H1 (cell line): Measurements from ENCODE around the gene TGM6. TPM values are rescaled to one million over a fixed set of nuclear protein-coding genes. Genes with fewer than 3 reads are reported as not detected.

ENCODE experiments used
- ATF3 ChIP-seq: IDR thresholded peaks from 2 replicates; pipeline ENCODE4 v1.6.1; 2011; ENCODE audit warnings: low read depth, mild to moderate bottlenecking, low read length; ENCODE audit not compliant: insufficient read depth
- CHD2 ChIP-seq: IDR thresholded peaks from 2 replicates; pipeline ENCODE4 v1.6.1; 2012; ENCODE audit warnings: low read length, improper control_type of control experiment
- POU5F1 ChIP-seq: IDR thresholded peaks from 2 replicates; pipeline ENCODE4 v1.6.1; 2011; ENCODE audit warnings: low read depth, mild to moderate bottlenecking, low read length, moderate library complexity
- SP4 ChIP-seq: IDR thresholded peaks from 2 replicates; pipeline ENCODE4 v1.6.1; 2012; ENCODE audit warnings: low read length, inconsistent platforms
- TBP ChIP-seq: IDR thresholded peaks from 2 replicates; pipeline ENCODE4 v1.6.1; 2011; ENCODE audit warnings: low read depth, low read length, improper control_type of control experiment
- polyA plus RNA-seq, 7 experiments: library from polyadenylated mRNA; depleted of rRNA in 3 of 7; stranded (reverse) in 5 of 7; unstranded in 2 of 7; fragments of >200 nt in 5 of 7; fragments of 200-250 nt in 2 of 7; gene quantifications; 1 replicate in 5 of 7; 2 replicates in 1 of 7; 4 replicates in 1 of 7; pipeline versions ENCODE4 v1.2.1 to v1.2.3, GENCODE V29; 2011 to 2013; ENCODE audit warnings: missing spikeins in 2 of 7, mixed read lengths in 2 of 7
- total RNA-seq: library from RNA; stranded (reverse); fragmentation: NEBNext Ultra II Directional; extraction: Animal tissue kit (Norgen Biotek cat#: 25700); gene quantifications from 2 replicates; pipeline ENCODE4 v1.2.1, GENCODE V29; 2021
- TF ChIP-seq, protein P1 (sequence below): IDR thresholded peaks from 2 replicates; pipeline ENCODE4 v1.6.1; 2012; ENCODE audit warnings: low read length, inconsistent platforms

Gene TGM6
- total and polyA plus RNA-seq, 2 of the 8 experiments (the other 6 are each of a cell fraction or from before 2014, with no cell fraction given), result 0.03 TPM; not detected in 1

- TF ChIP-seq, protein P1, sequence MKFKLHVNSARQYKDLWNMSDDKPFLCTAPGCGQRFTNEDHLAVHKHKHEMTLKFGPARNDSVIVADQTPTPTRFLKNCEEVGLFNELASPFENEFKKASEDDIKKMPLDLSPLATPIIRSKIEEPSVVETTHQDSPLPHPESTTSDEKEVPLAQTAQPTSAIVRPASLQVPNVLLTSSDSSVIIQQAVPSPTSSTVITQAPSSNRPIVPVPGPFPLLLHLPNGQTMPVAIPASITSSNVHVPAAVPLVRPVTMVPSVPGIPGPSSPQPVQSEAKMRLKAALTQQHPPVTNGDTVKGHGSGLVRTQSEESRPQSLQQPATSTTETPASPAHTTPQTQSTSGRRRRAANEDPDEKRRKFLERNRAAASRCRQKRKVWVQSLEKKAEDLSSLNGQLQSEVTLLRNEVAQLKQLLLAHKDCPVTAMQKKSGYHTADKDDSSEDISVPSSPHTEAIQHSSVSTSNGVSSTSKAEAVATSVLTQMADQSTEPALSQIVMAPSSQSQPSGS, result no peak
- TF ChIP-seq CHD2 (no peak), POU5F1 (no peak), TBP (no peak), SP4 (no peak), ATF3 (no peak)
Observed at GRCh38 chr20:2403291-2404052, 22.8 kb downstream of the TGM6 start (continued).
